Retinal pigment epithelial cell (primary cell): ENCODE data around the gene AFDN.
"Not testable (repeated sequence)": the region's sequence is repeated elsewhere in the genome, so short reads cannot be mapped to it uniquely, and the experiment has no call there.

ENCODE experiments used
- DNase-seq: peaks from one replicate; pipeline ENCODE4 v3.0.0-alpha.2; 2010; ENCODE audit warnings: low read depth
- H3K4me3 ChIP-seq: 2 replicates; pipeline ENCODE4 v1.5.1; 2011; ENCODE audit warnings: mild to moderate bottlenecking, low read length, control low read depth, moderate library complexity
- CTCF ChIP-seq: conservative IDR thresholded peaks from 2 replicates; pipeline ENCODE4 v1.5.1; 2011; ENCODE audit warnings: low read depth, low read length, control low read depth, inconsistent platforms

AFDN gene

DNA sequence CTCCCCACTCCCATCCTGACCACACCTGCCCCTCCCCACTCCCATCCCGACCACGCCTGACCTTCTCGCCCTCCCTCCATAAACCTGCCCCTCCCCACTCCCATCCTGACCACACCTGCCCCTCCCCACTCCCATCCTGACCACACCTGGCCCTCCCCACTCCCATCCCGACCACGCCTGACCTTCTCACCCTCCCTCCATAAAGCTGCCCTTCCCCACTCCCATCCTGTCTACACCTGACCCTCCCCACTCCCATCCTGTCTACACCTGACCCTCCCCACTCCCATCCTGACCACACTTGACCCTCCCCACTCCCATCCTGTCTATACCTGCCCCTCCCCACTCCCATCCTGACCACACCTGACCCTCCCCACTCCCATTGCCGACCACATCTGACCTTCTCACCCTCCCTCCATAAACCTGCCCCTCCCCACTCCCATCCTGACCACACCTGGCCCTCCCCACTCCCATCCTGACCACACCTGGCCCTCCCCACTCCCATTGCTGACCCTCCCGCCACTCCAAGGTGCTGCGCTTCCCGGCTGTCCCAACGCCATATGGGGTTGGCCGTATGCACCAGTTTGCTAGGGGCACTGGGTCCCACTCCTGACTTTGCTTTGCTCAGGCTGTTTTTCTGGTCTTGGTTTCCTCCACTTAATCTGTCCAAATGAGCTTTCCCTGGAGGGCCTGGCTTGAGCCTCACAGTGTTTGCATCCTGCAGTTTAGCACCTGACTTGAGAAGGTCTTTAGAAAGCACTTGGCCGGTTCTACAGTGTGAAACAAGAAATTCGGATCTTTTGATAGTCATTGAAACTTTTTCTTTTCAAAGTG, 173.7 kb downstream of the AFDN start:
- TF ChIP-seq CTCF = no peak
- no peak overlapping the region for H3K4me3 ChIP-seq
- DNase-seq = no peak

GRCh38 chr6:168001029-168001332, 174.3 kb downstream of the AFDN start:
- no peak for DNase-seq
- H3K4me3 ChIP-seq = no peak overlapping the region
- no peak for TF ChIP-seq CTCF

DNA sequence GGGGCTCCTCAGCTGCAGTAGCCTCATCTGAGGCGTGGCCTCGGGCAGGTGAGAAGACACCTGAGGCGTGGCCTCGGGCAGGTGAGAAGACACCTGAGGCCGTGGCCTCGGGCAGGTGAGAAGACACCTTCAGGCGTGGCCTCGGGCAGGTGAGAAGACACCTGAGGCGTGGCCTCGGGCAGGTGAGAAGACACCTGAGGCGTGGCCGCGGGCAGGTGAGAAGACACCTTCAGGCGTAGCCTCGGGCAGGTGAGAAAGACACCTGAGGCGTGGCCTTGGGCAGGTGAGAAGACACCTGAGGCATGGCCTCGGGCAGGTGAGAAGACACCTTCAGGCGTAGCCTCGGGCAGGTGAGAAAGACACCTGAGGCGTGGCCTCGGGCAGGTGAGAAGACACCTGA, 174.8 kb downstream of the AFDN start:
- not testable (repeated sequence) for H3K4me3 ChIP-seq, DNase-seq

GRCh38 chr6:168002804-168003203, 176.1 kb downstream of the AFDN start:
- no peak overlapping the region for H3K4me3 ChIP-seq
- no peak for DNase-seq
- TF ChIP-seq CTCF = no peak

- no peak for DNase-seq
- no peak overlapping the region for H3K4me3 ChIP-seq
- TF ChIP-seq CTCF = no peak
Measured at GRCh38 chr6:168004023-168004422, 177.3 kb downstream of the AFDN start.

- no peak overlapping the region for H3K4me3 ChIP-seq
- no peak for DNase-seq
- no peak for TF ChIP-seq CTCF
Measured at GRCh38 chr6:168004945-168005344, 178.2 kb downstream of the AFDN start.

DNA sequence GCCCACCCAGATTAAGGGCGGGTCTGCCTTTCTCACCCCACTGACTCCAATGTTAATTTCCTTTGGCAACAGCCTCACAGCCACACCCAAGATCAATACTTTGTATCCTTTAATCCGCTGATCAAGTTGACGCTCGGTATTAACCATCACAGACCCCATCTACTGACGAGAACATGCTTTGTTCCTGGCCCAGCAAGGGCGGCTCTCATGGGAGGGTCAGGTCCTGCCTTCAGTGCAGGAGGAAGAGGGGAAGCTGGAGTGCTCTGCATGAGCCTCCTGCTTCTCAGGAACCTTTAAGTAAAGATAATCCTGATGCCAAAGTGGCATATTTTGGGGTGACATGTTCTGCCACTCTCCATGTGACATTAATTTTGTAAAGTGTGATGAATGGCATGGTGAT, 179.1 kb downstream of the AFDN start:
- DNase-seq = no peak
- TF ChIP-seq CTCF = no peak

More for the DNA sequence above, 179.1 kb downstream of the AFDN start:
- no peak overlapping the region for H3K4me3 ChIP-seq
